Right lobe of liver (tissue), 4 donors: ENCODE results near the gene PRKCI.

Source experiments
- POLR2A ChIP-seq: fragments of 450-650 bp; IDR thresholded peaks from one replicate; pipeline ENCODE4 v1.6.1; 2017; ENCODE audit warnings: antibody characterized with exemption, mild to moderate bottlenecking
- TF ChIP-seq, protein P1 (sequence below), 4 donors: fragments of 200-600 bp in 3 of 4; fragments of 450-650 bp in 1 of 4; IDR thresholded peaks; one replicate each; pipeline versions ENCODE4 v1.5.1 to v1.8.0; 2016 to 2022; ENCODE audit warnings: antibody characterized with exemption in 4 of 4, mild to moderate bottlenecking in 2 of 4
- donor health status: DM: no; HTN: no; CAD: no.
- donor health status: DM: no; HTN: no; CAD: no.
- donor health status: DM: no; HTN: yes; CAD: no.

DNA sequence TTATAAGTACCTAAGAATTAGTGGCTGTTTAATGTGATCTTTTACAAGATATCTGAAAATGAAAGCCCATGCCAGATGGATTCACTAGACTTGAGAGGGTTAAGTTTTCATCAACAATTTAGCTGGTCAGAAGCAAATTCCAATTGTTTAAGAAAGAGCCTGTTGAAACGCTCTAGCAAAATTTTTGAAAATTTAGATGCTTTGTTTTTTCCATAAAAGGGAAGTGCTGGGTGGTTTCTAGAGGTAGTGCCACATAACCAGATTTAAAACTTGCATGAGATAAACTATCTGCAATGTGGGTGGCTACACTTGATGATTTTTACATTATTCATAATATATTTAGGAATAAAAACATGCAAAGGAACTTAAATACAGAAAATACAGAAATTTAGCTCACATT, 86.8 kb downstream of the PRKCI start:
- TF ChIP-seq, protein P1, sequence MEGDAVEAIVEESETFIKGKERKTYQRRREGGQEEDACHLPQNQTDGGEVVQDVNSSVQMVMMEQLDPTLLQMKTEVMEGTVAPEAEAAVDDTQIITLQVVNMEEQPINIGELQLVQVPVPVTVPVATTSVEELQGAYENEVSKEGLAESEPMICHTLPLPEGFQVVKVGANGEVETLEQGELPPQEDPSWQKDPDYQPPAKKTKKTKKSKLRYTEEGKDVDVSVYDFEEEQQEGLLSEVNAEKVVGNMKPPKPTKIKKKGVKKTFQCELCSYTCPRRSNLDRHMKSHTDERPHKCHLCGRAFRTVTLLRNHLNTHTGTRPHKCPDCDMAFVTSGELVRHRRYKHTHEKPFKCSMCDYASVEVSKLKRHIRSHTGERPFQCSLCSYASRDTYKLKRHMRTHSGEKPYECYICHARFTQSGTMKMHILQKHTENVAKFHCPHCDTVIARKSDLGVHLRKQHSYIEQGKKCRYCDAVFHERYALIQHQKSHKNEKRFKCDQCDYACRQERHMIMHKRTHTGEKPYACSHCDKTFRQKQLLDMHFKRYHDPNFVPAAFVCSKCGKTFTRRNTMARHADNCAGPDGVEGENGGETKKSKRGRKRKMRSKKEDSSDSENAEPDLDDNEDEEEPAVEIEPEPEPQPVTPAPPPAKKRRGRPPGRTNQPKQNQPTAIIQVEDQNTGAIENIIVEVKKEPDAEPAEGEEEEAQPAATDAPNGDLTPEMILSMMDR (IDR thresholded peaks at IDR 0.05), result no peak
- TF ChIP-seq POLR2A, result no peak
